Stimulated activated effector memory CD8-positive, alpha-beta T cell treated with anti-CD3 and anti-CD28 coated beads, Interleukin-12 subunit alpha, Interleukin-12 subunit beta, amount 100 ng/mL, for 72 hours (primary cell): ENCODE measurements around the gene DICER1.

Experiments used
- ATAC-seq: fragments of 150-1000 bp; cut with Tn5 transposase; 2 replicates; pipeline ENCODE4 v1.10.0; 2021
- DNase-seq, 2 donors: peaks; one replicate each; pipeline ENCODE4 v3.0.0; 2021 to 2022; ENCODE audit warnings: low spot score in 2 of 2
- H3K27ac Mint-ChIP-seq: one replicate; pipeline ENCODE4 v1.8.0; 2022; ENCODE audit warnings: mild to moderate bottlenecking, mixed read lengths
- H3K36me3 Mint-ChIP-seq: one replicate; pipeline ENCODE4 v1.8.0; 2022; ENCODE audit warnings: mild to moderate bottlenecking, mixed read lengths
- H3K4me1 Mint-ChIP-seq: one replicate; pipeline ENCODE4 v1.8.0; 2022; ENCODE audit warnings: mixed read lengths
- H3K4me3 Mint-ChIP-seq: one replicate; pipeline ENCODE4 v1.8.0; 2022; ENCODE audit warnings: mild to moderate bottlenecking, mixed read lengths
- H3K9me3 Mint-ChIP-seq: one replicate; pipeline ENCODE4 v1.8.0; 2022; ENCODE audit warnings: mixed read lengths

DICER1 gene

DNA sequence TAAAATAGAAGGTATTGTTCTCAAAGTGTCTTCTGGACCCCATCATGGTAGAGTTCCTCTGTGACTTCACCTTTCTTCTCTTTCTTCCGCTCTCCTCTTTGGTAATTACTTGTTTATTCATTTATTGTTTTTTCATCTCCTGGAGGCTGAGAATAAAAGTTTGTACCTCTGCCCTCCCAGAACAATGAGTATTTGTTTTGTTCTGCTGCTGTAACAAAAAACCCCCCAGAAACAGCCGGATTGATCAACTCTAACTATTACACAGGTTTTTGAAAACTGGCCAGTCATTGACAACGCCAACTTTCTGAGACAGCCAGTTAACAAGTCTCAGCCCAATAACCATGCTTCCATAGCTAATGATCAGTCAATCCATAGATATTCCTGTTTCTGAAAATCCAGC lies 8.2 kb upstream of the DICER1 start:
- no peak for ATAC-seq
- Mint-ChIP-seq H3K9me3 (peaks cover 13% of the 10 kb centered on the region), H3K27ac (no peak overlapping the region), H3K4me1 (no peaks in the 10 kb centered on the region), H3K4me3 (no peak overlapping the region), H3K36me3 (no peaks in the 10 kb centered on the region)
- no peak for DNase-seq

DNA sequence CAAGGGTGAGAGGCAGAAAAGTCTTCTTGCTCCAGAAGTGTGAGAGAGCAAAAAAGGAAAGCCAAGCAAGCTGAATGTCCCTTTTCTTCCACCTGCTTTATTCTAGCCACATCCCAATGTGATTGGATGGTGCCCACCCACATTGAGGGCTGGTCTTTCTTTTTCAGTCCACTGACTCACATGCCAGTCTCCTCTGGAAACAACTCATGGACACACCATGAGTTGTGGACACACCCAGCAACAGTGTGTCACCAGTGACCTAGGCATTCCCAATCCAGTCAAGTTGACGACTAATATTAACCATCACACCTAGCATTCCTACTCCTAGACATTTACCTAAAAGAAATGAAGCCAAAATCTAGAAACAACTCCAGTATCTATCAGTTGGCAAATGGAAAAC lies 7.2 kb upstream of the DICER1 start:
- Mint-ChIP-seq H3K4me3 (no peak overlapping the region), H3K36me3 (no peaks in the 10 kb centered on the region), H3K9me3 (peaks cover 13% of the 10 kb centered on the region), H3K4me1 (no peaks in the 10 kb centered on the region), H3K27ac (no peak overlapping the region)
- DNase-seq (no peak), ATAC-seq (no peak)

- no peak overlapping the region for H3K27ac Mint-ChIP-seq
- H3K9me3 Mint-ChIP-seq, result peaks cover 13% of the 10 kb centered on the region
- no peak overlapping the region for H3K4me3 Mint-ChIP-seq
- no peaks in the 10 kb centered on the region for H3K36me3 Mint-ChIP-seq
- H3K4me1 Mint-ChIP-seq, result no peaks in the 10 kb centered on the region
- no peak for DNase-seq
- ATAC-seq, result no peak
Measured at GRCh38 chr14:95163666-95164065, 6.3 kb upstream of the DICER1 start.

- Mint-ChIP-seq H3K9me3 (peaks cover 13% of the 10 kb centered on the region), H3K27ac (no peak overlapping the region), H3K36me3 (no peaks in the 10 kb centered on the region), H3K4me1 (peaks cover 2% of the 10 kb centered on the region), H3K4me3 (no peak overlapping the region)
- ATAC-seq (no peak), DNase-seq (no peak)
Measured at GRCh38 chr14:95163132-95163531, 5.8 kb upstream of the DICER1 start.

- Mint-ChIP-seq H3K4me3 (no peak overlapping the region), H3K36me3 (peaks cover 4% of the 10 kb centered on the region), H3K9me3 (peaks cover 13% of the 10 kb centered on the region), H3K4me1 (peaks cover 7% of the 10 kb centered on the region), H3K27ac (no peak overlapping the region)
- no peak for ATAC-seq
- DNase-seq, result no peak
Measured at GRCh38 chr14:95162641-95163040, 5.3 kb upstream of the DICER1 start.

- ATAC-seq (peak; percentile 61), DNase-seq (no peak)
- H3K4me3 Mint-ChIP-seq, result peak overlapping the region; percentile 89
- no peaks in the 10 kb centered on the region for H3K9me3 Mint-ChIP-seq
- H3K36me3 Mint-ChIP-seq, result peaks cover 13% of the 10 kb centered on the region
- H3K27ac Mint-ChIP-seq, result peak overlapping the region; percentile 99
- peaks cover 38% of the 10 kb centered on the region for H3K4me1 Mint-ChIP-seq
Measured at GRCh38 chr14:95157048-95157326, 342 bp downstream of the DICER1 start.

- peaks cover 13% of the 10 kb centered on the region for H3K36me3 Mint-ChIP-seq
- DNase-seq, result peak; percentile 38 to 75
- no peaks in the 10 kb centered on the region for H3K9me3 Mint-ChIP-seq
- peak overlapping the region; percentile 99 for H3K27ac Mint-ChIP-seq
- H3K4me1 Mint-ChIP-seq, result peaks cover 43% of the 10 kb centered on the region
- H3K4me3 Mint-ChIP-seq, result peak overlapping the region; percentile 89
- peak; percentile 51 for ATAC-seq
Measured at GRCh38 chr14:95156161-95157047, 925 bp downstream of the DICER1 start.

GRCh38 chr14:95155045-95155444 lies 2.3 kb downstream of the DICER1 start:
- no peaks in the 10 kb centered on the region for H3K9me3 Mint-ChIP-seq
- H3K27ac Mint-ChIP-seq, result peak overlapping the region; percentile 99
- peaks cover 55% of the 10 kb centered on the region for H3K4me1 Mint-ChIP-seq
- no peak for ATAC-seq
- peaks cover 13% of the 10 kb centered on the region for H3K36me3 Mint-ChIP-seq
- peak overlapping the region; percentile 89 for H3K4me3 Mint-ChIP-seq
- DNase-seq, result no peak

- Mint-ChIP-seq H3K4me3 (no peak overlapping the region), H3K4me1 (peaks cover 63% of the 10 kb centered on the region), H3K9me3 (no peaks in the 10 kb centered on the region), H3K36me3 (peaks cover 13% of the 10 kb centered on the region), H3K27ac (no peak overlapping the region)
- ATAC-seq (no peak), DNase-seq (no peak)
Measured at GRCh38 chr14:95153866-95154265, 3.5 kb downstream of the DICER1 start.

DNA sequence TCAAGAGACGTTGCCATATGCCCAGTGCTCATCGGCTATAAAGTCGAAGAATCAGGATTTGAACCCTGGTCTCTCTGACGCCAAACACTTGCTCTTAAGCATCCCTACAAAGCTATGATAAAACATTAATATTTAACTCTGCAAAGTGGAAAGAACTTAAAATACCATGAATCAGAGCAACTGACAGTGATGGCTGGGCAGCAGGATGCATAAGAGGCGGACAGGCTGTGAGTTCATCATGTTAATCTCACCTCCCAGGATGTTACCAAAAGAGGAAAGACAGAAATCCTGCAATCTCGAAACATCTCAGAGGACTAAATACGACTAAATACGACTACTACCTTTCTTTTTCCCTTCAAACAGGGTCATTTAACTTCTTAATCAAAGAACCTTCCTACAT lies 5.8 kb downstream of the DICER1 start:
- no peak overlapping the region for H3K4me3 Mint-ChIP-seq
- ATAC-seq (no peak), DNase-seq (no peak)
- peaks cover 78% of the 10 kb centered on the region for H3K4me1 Mint-ChIP-seq
- peaks cover 7% of the 10 kb centered on the region for H3K36me3 Mint-ChIP-seq
- H3K9me3 Mint-ChIP-seq, result peaks cover 3% of the 10 kb centered on the region
- H3K27ac Mint-ChIP-seq, result no peak overlapping the region

DNA sequence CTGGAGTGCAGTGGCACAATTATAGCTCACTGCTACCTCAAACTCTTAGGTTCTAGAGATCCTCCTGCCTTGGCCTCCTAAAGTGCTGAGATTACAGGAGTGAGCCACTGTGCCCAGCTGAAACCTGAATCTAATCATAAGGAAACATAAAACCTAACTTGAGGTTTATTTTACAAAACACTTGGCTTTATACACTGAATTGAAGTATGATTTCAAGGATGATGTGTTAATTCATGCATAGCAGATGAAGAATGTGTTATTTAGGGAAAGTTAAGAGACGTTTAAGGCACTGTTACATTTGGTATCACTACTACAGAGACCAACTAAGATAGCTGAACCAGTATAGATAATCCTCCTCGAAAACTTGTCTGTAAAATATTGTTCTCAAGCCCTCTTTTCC lies 6.4 kb downstream of the DICER1 start:
- Mint-ChIP-seq H3K4me3 (no peak overlapping the region), H3K36me3 (peaks cover under 1% of the 10 kb centered on the region), H3K27ac (no peak overlapping the region), H3K4me1 (peaks cover 85% of the 10 kb centered on the region), H3K9me3 (peaks cover 3% of the 10 kb centered on the region)
- ATAC-seq (peak; percentile 21), DNase-seq (no peak)

DNA sequence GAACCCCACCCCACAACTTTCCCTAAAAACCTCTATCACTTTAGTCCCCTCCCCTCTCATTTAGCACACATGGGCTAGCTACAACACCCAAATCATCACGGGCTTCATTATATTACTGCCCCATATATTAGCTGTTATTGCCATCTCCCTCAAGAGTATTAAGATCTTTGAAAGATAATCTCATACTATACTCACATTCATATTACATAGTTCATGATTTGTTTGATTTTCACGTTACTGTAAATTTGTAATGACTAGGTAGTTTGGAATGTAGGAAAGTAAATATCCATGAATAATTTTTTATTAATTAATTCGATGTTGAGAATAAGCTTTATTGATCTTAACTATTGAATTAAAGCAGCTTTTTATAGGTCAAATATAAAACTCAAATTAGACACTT lies 7.9 kb downstream of the DICER1 start:
- Mint-ChIP-seq H3K9me3 (peaks cover 10% of the 10 kb centered on the region), H3K36me3 (no peaks in the 10 kb centered on the region), H3K4me3 (no peak overlapping the region), H3K4me1 (peaks cover 83% of the 10 kb centered on the region), H3K27ac (no peak overlapping the region)
- ATAC-seq, result no peak
- DNase-seq, result no peak

DNA sequence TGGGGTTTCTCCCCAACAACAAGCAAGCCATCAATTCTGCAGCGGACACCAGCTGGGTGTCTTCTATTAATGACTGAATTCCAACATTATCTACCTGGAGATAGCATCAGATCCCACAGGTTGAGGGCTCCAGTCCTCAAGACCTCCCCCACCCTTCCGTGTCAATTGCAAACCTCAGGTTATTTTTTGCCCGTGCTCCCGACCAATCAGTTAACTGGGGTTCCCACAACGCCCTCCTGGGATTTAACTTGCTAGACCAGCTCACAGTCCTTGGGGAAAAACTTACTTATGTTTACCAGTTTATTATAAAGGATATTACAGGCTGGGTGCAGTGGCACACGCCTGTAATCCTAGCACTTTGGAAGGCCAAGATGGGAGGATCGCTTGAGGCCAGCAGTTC lies 9.7 kb downstream of the DICER1 start:
- Mint-ChIP-seq H3K36me3 (no peaks in the 10 kb centered on the region), H3K4me1 (peaks cover 85% of the 10 kb centered on the region), H3K27ac (no peak overlapping the region), H3K9me3 (peaks cover 10% of the 10 kb centered on the region), H3K4me3 (no peak overlapping the region)
- ATAC-seq (no peak), DNase-seq (no peak)

DNA sequence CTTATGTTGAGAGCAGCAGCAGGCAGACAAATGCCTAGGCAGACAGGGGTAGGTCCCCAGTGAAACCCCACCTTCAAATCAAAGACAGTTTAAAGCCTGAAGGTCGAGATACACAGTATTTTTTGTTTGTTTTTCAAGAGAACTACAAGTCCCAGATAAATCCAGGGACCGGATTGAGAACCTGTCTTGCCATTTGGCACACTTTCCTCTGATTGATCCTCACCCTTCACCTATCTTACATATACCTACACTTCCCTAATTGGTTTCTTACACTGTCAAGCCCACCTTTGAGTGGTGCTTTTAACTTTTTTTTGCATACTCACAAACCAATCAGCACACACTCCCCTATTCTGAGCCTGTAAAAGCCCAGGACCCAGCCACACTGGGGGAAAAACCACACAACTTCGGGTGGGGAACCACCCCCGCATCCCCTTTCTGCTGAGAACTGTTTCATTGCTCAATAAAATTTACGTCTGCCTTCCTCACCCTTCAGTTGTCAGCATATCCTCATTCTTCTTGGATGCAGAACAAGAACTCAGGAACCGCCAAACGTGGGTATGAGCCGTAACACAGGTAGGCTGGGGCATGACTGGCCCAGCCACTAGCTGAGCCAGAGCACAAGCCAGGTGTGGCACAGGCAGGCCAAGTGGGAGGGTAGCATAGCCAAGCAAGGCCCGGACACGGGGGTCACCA lies 11.1 kb downstream of the DICER1 start:
- H3K4me3 Mint-ChIP-seq, result no peak overlapping the region
- DNase-seq (no peak), ATAC-seq (no peak)
- H3K36me3 Mint-ChIP-seq, result no peaks in the 10 kb centered on the region
- no peak overlapping the region for H3K27ac Mint-ChIP-seq
- peaks cover 82% of the 10 kb centered on the region for H3K4me1 Mint-ChIP-seq
- H3K9me3 Mint-ChIP-seq, result peaks cover 10% of the 10 kb centered on the region

GRCh38 chr14:95144849-95145248 lies 12.5 kb downstream of the DICER1 start:
- peaks cover 78% of the 10 kb centered on the region for H3K4me1 Mint-ChIP-seq
- no peak overlapping the region for H3K4me3 Mint-ChIP-seq
- DNase-seq (no peak), ATAC-seq (no peak)
- H3K9me3 Mint-ChIP-seq, result peaks cover 10% of the 10 kb centered on the region
- peaks cover 6% of the 10 kb centered on the region for H3K36me3 Mint-ChIP-seq
- H3K27ac Mint-ChIP-seq, result no peak overlapping the region
